GM13976 (cell line): Measurements from ENCODE around the gene AP1S1.
"Not testable (repeated sequence)": the region's sequence is repeated elsewhere in the genome, so short reads cannot be mapped to it uniquely, and the experiment has no call there.

Experiments used
- DNase-seq: peaks from one replicate; pipeline ENCODE4 v3.0.0; 2012; ENCODE audit warnings: low spot score
- in situ Hi-C: fragments of 300-500 bp; cut with MboI; formaldehyde crosslinking; loops from one replicate; pipeline ENCODE4 v1.12.0; 2022; ENCODE audit warnings: low sequenced_read_pairs, mixed read lengths, inconsistent platforms; ENCODE audit not compliant: unreplicated experiment
- TF ChIP-seq, protein P1 (sequence below): IDR thresholded peaks from 2 replicates; pipeline ENCODE4 v1.5.1; 2012; ENCODE audit warnings: borderline replicate concordance, mild to moderate bottlenecking; ENCODE audit not compliant: insufficient read depth; ENCODE audit errors: extremely low read depth, missing control alignments, control extremely low read depth

AP1S1 gene

DNA sequence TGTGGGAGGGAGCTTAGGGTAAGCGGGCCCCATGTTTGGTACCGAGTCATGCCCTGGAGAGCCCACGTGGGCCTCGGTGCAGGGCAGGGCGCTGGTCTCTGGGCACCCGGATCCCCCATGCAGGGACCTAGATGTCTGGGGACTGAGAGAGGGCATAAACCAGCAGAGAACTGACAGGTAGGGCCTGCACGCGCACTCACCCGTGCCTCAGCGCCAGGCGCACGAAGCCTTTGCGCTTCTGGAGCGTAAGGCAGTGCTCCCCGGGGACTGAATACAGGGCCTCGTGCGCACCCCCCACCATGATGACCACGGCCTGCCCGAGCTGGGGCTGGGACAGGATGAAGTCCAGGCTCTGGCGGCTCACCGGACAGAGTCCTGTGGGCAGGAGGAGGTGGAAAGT lies 43.7 kb downstream of the AP1S1 start:
- TF ChIP-seq, protein P1, sequence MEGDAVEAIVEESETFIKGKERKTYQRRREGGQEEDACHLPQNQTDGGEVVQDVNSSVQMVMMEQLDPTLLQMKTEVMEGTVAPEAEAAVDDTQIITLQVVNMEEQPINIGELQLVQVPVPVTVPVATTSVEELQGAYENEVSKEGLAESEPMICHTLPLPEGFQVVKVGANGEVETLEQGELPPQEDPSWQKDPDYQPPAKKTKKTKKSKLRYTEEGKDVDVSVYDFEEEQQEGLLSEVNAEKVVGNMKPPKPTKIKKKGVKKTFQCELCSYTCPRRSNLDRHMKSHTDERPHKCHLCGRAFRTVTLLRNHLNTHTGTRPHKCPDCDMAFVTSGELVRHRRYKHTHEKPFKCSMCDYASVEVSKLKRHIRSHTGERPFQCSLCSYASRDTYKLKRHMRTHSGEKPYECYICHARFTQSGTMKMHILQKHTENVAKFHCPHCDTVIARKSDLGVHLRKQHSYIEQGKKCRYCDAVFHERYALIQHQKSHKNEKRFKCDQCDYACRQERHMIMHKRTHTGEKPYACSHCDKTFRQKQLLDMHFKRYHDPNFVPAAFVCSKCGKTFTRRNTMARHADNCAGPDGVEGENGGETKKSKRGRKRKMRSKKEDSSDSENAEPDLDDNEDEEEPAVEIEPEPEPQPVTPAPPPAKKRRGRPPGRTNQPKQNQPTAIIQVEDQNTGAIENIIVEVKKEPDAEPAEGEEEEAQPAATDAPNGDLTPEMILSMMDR, result no peak
- DNase-seq, result no peak
- in situ Hi-C loops, result loop anchor here (10.0 kb wide), 1 partner anchor 53 kb away; no protein-coding TSS in a partner anchor

DNA sequence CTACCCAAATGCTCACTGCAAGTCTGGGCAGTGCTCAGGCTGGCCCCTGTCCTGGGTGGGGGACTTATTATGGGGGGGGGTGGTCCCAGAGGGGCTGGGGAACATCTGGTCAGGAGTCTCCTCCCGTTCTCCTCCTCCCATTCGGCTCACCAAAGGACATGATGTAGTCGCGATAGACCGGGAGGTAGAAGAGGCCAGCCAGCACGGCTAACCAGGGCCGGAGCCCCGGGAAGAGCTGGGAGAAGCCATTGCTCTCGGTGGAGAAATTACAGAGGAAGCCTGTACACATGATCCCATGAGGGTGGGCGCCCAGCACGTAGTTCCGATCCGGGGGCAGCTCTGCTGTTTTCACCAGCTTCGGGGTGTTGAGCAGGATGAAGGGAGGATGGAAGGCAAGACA lies 44.2 kb downstream of the AP1S1 start:
- in situ Hi-C loops, result loop anchor here (10.0 kb wide), 1 partner anchor 54 kb away; no protein-coding TSS in a partner anchor
- no peak for DNase-seq
- TF ChIP-seq, protein P1, result no peak

DNA sequence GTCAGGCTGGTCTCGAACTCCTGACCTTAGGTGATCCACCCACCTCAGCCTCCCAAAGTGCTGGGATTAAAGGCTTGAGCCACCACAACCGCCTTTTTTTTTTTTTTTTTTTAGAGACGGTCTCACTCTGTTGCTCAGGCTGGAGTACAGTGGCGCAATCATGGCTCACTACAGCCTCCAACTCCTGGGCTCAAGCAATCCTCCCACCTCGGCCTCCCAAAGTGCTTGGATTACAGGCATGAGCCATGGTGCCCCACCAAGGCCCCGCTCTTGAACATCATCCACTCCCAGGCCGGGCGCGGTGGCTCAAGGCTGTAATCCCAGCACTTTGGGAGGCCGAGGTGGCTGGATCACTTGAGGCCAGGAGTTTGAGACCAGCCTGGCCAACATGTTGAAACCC lies 45.2 kb downstream of the AP1S1 start:
- in situ Hi-C loops, result loop anchor here (10.0 kb wide), 1 partner anchor 55 kb away; no protein-coding TSS in a partner anchor
- DNase-seq, result not testable (repeated sequence)

DNA sequence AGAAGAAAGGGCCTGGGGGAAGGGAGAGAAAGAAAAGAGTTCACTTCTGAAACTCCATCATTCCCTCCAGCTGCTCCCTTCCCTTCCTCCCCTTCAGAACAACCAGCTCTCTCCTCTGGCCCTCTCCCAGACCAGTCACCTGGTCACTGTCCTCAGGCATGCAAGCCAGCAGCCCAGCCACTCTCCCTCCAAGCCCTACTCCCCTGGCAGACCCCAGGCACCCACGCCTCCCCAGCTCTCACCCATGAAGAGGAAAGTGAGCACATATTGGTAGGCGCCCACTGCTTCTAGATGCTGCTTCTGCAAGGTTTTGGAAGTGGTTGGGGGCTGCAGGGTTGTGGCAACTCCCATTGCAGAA lies 46.2 kb downstream of the AP1S1 start:
- DNase-seq, result no peak
- TF ChIP-seq, protein P1, result no peak
- in situ Hi-C loops, result no loop called here

DNA sequence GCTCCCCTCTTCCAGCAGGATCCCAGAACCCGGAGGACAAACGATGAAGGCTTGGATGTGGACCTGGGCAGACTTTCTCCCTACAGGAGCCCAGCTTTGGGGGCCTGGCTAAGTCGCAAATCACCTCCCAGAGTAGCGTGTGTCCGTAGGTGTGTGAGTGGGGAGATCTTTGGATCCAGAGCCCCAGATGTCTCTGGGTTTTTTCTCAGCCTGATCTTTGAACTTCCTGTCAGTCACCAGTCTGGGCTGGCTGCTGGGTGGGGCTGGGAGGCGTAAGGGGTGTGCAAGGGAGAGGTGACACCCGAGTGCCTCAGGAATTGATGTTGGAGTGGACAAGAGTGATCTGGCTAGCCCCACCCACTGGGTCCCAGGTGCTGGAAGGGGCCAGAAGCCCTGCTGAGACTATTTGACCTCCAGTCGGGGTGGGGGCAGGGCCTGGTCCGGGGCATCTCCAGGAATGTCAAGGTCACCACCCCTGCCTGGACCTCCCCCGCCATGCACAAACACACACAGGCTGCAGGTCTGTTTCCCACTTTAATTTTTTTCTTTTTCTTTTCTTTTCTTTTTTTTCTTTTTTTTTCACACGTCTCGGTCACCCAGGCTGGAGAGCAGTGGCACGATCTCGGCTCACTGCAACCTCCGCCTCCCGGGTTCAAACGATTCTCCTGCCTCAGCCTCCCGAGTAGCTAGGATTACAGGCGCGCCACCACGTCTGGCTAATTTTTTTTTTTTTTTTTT lies 46.8 kb downstream of the AP1S1 start, which contains the start of gene MOGAT3:
Gene MOGAT3, minus strand, starts transcription at position 175 of the 738 bp plus-strand sequence. CDS start 182 bp downstream, outside the sequence.
- no peak for DNase-seq
- TF ChIP-seq, protein P1, result no peak
- in situ Hi-C loops, result no loop called here

DNA sequence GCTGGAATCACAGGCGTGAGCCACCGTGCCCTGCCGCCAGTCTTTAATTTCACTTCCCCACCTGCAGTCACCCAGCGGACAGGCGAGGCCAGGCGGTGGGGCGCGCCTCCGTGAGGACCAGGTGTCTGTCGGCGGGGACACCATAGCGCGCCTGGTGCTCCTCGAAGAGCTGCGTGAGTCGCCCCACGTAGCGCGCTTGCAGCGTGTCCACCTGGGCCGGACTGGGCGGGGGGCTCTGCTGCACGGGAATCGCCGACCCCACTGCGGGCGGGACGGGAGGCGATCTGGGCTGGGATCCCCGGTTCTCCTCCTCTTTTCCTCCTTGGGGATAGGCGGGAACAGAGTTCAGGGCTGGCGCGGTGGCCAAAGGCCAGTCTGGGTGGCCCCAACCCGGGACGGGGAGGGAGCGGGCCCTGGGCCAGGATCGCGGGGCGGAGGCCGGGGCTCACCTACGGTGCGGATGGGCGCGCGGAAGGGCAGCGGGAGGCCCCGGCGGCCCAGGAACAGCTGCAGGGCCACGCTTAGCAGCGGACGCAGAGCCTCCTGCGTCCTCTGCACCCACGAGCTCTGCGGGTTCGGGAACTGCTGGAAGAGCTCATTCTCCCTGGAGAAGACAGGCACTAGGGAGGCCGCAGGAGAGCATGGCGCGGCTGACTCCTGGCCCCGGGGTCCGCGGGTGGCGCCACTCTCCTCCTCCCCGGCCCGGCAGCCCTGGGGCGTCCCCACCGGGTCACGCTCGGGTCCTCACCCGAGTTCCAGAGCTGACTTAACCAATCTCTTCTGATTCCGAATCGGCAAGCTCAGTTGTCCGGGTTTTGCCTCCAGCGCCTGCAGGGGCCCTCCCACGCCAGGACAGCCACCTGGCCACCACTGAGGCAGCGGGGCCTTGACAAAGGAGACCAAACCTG lies 47.7 kb downstream of the AP1S1 start:
- in situ Hi-C loops, result no loop called here
- TF ChIP-seq, protein P1, result no peak
- no peak for DNase-seq

DNA sequence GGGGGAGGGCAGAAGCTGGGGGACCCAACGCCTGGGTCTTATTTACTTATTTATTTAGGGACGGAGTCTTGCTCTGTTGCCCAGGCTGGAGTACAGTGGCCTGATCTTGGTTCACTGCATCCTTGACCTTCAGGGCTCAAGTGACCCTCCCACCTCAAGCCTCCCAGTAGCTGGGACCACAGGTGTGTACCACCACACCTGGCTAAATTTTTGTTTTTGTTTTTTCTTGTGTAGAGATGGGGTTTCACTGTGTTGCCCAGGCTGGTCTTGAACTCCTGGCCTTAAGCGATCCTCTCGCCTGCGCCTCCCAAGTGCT lies 48.3 kb downstream of the AP1S1 start:
- DNase-seq, result no peak

DNA sequence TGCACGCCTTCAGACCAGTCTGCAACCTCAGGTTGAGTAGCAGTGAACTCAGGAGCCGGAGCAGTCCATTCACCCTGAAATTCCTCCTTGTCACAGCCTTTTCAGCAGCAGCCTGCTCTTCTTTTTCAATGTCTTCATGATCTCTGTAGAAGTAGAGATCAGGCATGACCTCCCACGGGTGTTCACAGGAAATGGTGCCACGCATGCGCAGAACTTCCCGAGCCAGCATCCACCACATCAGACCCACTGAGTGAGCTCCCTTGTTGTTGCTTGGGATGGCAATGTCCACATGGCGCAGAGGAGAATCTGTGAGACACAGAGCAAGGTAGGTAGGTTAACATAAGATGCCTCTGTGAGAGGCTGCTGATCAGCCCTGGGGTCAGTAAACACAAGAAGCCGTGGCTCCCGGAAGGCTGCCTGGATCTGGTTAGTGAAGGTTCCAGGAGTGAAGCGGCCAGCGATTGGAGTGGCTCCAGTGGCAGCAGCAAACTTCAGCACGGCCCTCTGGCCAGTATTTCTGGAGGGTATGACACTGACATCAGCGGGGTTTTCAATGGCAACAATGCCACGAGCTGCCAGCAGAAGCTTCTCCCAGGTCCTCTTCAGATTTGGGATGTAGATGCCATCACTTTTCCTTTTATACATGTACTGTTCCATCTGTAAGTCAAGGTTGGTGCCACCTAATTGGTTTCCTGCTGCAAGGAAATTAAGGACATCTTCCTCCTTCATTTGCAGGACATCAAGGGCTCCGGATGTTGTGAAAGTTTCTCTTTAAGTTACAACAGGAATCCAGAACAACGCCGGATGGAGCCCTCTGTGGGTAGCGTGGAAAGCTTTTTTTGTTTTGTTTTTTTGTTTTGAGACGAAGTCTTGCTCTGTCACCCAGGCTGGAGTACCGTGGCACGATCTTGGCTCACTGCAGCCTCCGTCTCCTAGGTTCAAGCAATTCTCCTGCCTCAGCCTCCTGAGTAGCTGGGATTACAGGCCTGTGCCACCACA lies 49.8 kb downstream of the AP1S1 start:
- DNase-seq, in situ Hi-C loops: not testable (repeated sequence)

More for the DNA sequence above, 48.3 kb downstream of the AP1S1 start:
- in situ Hi-C loops, result no loop called here
- TF ChIP-seq, protein P1, result no peak
